Spleen (tissue), 11 donors: ENCODE measurements around the gene AKR1C1. TPM values are rescaled to one million over a fixed set of nuclear protein-coding genes. Genes with fewer than 3 reads are reported as not detected.
A peak's percentile ranks its signal among the peaks of the same experiment; 100 is the strongest.

Experiments
- DNase-seq: peaks from one replicate; pipeline ENCODE4 v3.0.0-alpha.2; 2020
- H3K27ac ChIP-seq, 8 donors: fragments of 200-600 bp; sonication (generic) in 7 of 8; 1 replicate in 4 of 8; 2 replicates in 4 of 8; pipeline versions ENCODE4 v1.5.0 to v1.8.0; 2016 to 2021; ENCODE audit warnings: inconsistent platforms in 4 of 8, mild to moderate bottlenecking in 4 of 8, moderate library complexity in 1 of 8
- H3K27me3 ChIP-seq, 7 donors: fragments of 200-600 bp; sonication (generic) in 6 of 7; replicated peaks in 1 of 7; 1 replicate in 4 of 7; 2 replicates in 3 of 7; pipeline versions ENCODE4 v1.5.0 to v1.8.0; 2016 to 2021; ENCODE audit warnings: inconsistent platforms in 3 of 7, mild to moderate bottlenecking in 1 of 7
- H3K36me3 ChIP-seq, 6 donors: fragments of 200-600 bp; sonication (generic) in 5 of 6; 1 replicate in 4 of 6; 2 replicates in 2 of 6; pipeline versions ENCODE4 v1.5.0 to v1.8.0; 2016 to 2021; ENCODE audit warnings: inconsistent platforms in 2 of 6
- H3K4me1 ChIP-seq, 6 donors: fragments of 200-600 bp; sonication (generic) in 5 of 6; 1 replicate in 3 of 6; 2 replicates in 3 of 6; pipeline versions ENCODE4 v1.5.0 to v1.8.0; 2016 to 2021; ENCODE audit warnings: inconsistent platforms in 3 of 6
- H3K4me3 ChIP-seq, 8 donors: fragments of 200-600 bp; sonication (generic) in 7 of 8; 1 replicate in 4 of 8; 2 replicates in 4 of 8; pipeline versions ENCODE4 v1.5.0 to v1.8.0; 2016 to 2021; ENCODE audit warnings: inconsistent platforms in 4 of 8, mild to moderate bottlenecking in 4 of 8, moderate library complexity in 2 of 8
- H3K9me3 ChIP-seq, 8 donors: fragments of 200-600 bp; sonication (generic) in 7 of 8; 1 replicate in 4 of 8; 2 replicates in 4 of 8; pipeline versions ENCODE4 v1.5.0 to v1.8.0; 2016 to 2021; ENCODE audit warnings: inconsistent platforms in 4 of 8
- POLR2A ChIP-seq, 3 donors: fragments of 450-650 bp; IDR thresholded peaks; one replicate each; pipeline ENCODE4 v1.5.1; 2017; ENCODE audit warnings: antibody characterized with exemption in 3 of 3, mild to moderate bottlenecking in 1 of 3
- POLR2AphosphoS5 ChIP-seq, 3 donors: sonication (generic); formaldehyde crosslinking; IDR thresholded peaks; one replicate each; pipeline ENCODE4 v1.5.1; 2017; ENCODE audit warnings: antibody characterized with exemption in 3 of 3
- WGBS, 5 donors: extraction: QIAGEN DNeasy Blood & Tissue Kit in 3 of 5; methylation state at CpG; one replicate each; pipeline versions ENCODE4 v1.1.5 to v1.1.7; 2013 to 2018; 5-methylcytosine and 5-hydroxymethylcytosine counted together
- intact Hi-C: fragments of 100-400 bp; cut with DNase I; formaldehyde crosslinking; loops from one replicate; pipeline ENCODE4 v1.15.0; 2023; ENCODE audit warnings: low total_unique reads
- polyA plus RNA-seq, 3 donors: library from polyadenylated mRNA; stranded (reverse); fragments of 200-250 nt; gene quantifications; one replicate each; pipeline ENCODE4 v1.2.1, GENCODE V29; 2013
- total RNA-seq, 7 donors: library from RNA; depleted of rRNA in 3 of 7; stranded (reverse); fragments of >200 nt in 3 of 7; fragmentation: NEBNext Ultra II Directional in 4 of 7; extraction: Animal tissue kit (Norgen Biotek cat#: 25700) in 4 of 7; gene quantifications; one replicate each; pipeline versions ENCODE4 v1.1.0 to v1.2.1, GENCODE V29; 2016 to 2021
- TF ChIP-seq, protein P1 (sequence below), 11 experiments: fragments of 200-600 bp in 7 of 11; fragments of 450-650 bp in 4 of 11; sonication (generic) in 4 of 11; IDR thresholded peaks in 8 of 11; conservative IDR thresholded peaks in 3 of 11; 1 replicate in 7 of 11; 2 replicates in 4 of 11; pipeline versions ENCODE4 v1.4.0 to v1.8.0; 2016 to 2021; ENCODE audit warnings: antibody characterized with exemption in 11 of 11, inconsistent platforms in 4 of 11, mild to moderate bottlenecking in 1 of 11
- donor health status: healthy with polysubstance abuse.
- donor health status: DM: no; HTN: no; CAD: no; lungs with moderate emphysema.
- donor health status: DM: no; HTN: no; CAD: no.
- donor health status: Bipolar disorder and iron deficiency.
- donor health status: healthy.
- donor health status: DM: no; HTN: no; CAD: no.
- donor health status: DM: yes; HTN: yes; CAD: no.

Gene AKR1C1
- total and polyA plus RNA-seq, 10 donors = 1.3 to 13.5 (median 2.6) TPM

DNA sequence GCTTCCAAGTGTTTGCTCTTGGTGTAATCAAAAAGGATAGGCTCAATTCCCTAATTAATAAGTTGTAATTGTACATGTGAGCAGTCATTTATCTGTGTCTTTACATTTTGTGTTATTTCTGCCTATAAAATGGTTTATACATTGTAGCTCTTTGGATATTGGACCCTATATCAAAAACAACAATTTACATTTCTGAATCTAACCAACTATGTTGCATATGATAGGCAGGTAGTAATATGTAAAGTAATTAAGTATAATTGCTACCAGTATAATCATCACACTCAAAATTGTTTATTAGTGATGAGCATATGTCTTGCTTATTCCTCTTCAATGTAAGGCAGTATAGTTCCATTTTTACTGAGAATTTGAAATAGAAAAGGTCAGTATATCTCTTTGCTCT lies 13.8 kb downstream of the AKR1C1 start:
- TF ChIP-seq, protein P1, sequence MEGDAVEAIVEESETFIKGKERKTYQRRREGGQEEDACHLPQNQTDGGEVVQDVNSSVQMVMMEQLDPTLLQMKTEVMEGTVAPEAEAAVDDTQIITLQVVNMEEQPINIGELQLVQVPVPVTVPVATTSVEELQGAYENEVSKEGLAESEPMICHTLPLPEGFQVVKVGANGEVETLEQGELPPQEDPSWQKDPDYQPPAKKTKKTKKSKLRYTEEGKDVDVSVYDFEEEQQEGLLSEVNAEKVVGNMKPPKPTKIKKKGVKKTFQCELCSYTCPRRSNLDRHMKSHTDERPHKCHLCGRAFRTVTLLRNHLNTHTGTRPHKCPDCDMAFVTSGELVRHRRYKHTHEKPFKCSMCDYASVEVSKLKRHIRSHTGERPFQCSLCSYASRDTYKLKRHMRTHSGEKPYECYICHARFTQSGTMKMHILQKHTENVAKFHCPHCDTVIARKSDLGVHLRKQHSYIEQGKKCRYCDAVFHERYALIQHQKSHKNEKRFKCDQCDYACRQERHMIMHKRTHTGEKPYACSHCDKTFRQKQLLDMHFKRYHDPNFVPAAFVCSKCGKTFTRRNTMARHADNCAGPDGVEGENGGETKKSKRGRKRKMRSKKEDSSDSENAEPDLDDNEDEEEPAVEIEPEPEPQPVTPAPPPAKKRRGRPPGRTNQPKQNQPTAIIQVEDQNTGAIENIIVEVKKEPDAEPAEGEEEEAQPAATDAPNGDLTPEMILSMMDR (IDR thresholded peaks at IDR 0.05 in 8 of 11, conservative IDR thresholded peaks at IDR 0.05 in 3 of 11) = no peak
- TF ChIP-seq POLR2AphosphoS5 (IDR thresholded peaks at IDR 0.05) = no peak
- Histone ChIP-seq H3K9me3 (no peaks in the 10 kb centered on the region), H3K27me3 (no peaks in the 10 kb centered on the region), H3K36me3 (no peaks in the 10 kb centered on the region), H3K4me1 (no peaks in the 10 kb centered on the region), H3K27ac (no peak overlapping the region), H3K4me3 (no peak overlapping the region)
- intact Hi-C loops = no loop called here
- no peak for DNase-seq

DNA sequence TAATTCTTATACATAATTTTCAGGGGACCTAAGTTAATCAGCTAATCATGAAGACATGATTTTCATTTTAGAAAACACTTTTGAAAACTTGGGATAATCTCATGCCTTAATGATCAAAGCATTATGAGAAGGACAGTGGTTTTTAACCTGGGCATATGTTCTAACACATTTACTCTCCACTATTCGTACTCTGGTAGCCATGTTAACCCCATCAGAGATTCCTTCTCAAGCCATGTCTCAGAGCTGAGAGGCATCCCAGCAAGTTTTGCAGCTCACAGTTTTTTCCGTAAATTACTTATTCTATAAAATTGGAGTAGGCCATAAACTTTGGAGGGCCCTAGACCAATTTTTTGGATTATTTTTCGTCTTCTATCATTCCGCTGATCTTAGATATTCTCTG lies 15.7 kb downstream of the AKR1C1 start:
- Histone ChIP-seq H3K27ac (no peak overlapping the region), H3K4me3 (no peak overlapping the region), H3K4me1 (no peaks in the 10 kb centered on the region), H3K9me3 (no peaks in the 10 kb centered on the region), H3K36me3 (no peaks in the 10 kb centered on the region), H3K27me3 (no peaks in the 10 kb centered on the region)
- no peak for DNase-seq
- 82 to 95% (median 93%) methylated on average over 4 of the region's 4 CpGs for WGBS, 5 donors
- TF ChIP-seq POLR2A (IDR thresholded peaks at IDR 0.05) (no peak), POLR2AphosphoS5 (IDR thresholded peaks at IDR 0.05) (no peak)
- TF ChIP-seq, protein P1 (IDR thresholded peaks at IDR 0.05 in 8 of 11, conservative IDR thresholded peaks at IDR 0.05 in 3 of 11) = no peak
- intact Hi-C loops = no loop called here

GRCh38 chr10:4980793-4981192 lies 17.6 kb downstream of the AKR1C1 start:
- intact Hi-C loops = no loop called here
- WGBS, 5 donors = 81 to 93% (median 83%) methylated on average over 2 of the region's 2 CpGs

DNA sequence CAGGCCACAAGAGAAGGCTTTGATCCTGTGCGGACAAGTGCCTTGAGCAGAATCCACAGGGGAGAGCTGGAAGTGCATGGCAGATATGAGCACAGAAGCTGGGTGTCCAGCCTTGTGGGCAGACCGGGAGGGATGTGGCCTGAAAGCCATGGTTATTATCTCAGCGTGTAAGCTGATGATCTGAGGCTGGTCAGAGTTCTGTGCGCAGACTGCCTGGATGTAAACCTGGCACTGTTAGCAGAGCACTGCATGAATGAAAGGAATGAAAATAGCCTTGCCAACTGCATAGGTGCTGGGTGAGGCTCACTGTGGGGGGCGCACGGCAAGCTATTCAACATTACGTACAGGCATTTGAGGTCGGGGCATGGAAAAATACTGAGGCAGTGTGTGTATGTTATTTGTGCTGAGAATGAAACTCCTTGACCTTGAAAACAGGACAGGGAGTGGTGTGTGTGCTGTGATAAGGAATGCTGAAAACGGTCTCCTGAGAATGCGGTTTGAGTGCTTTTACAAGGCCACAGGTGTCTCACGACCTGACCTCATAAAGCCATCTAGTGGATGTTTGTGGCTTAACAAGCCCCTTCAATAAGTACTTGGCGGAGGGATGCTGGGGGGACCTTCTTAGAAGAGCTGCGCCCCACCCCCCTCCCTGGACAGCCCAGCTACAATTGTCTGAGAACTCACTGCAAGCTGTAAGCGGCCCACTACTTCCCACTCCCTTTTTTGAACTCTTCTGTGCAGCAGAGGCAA lies 18.7 kb downstream of the AKR1C1 start:
- H3K27ac ChIP-seq = no peak overlapping the region
- DNase-seq = no peak
- WGBS, 5 donors = 47 to 61% (median 55%) methylated on average over 14 of the region's 14 CpGs

More at GRCh38 chr10:4980793-4981192, 17.6 kb downstream of the AKR1C1 start:
- H3K4me1 ChIP-seq = no peaks in the 10 kb centered on the region
- DNase-seq = no peak
- no peaks in the 10 kb centered on the region for H3K36me3 ChIP-seq
- H3K27ac ChIP-seq = no peak overlapping the region
- no peak overlapping the region for H3K4me3 ChIP-seq
- no peak for TF ChIP-seq POLR2AphosphoS5 (IDR thresholded peaks at IDR 0.05)
- TF ChIP-seq, protein P1 (IDR thresholded peaks at IDR 0.05 in 8 of 11, conservative IDR thresholded peaks at IDR 0.05 in 3 of 11) = no peak
- no peak for TF ChIP-seq POLR2A (IDR thresholded peaks at IDR 0.05)
- no peaks in the 10 kb centered on the region for H3K27me3 ChIP-seq
- no peaks in the 10 kb centered on the region for H3K9me3 ChIP-seq

More for the DNA sequence above, 18.7 kb downstream of the AKR1C1 start:
- H3K4me3 ChIP-seq = no peak overlapping the region
- no peaks in the 10 kb centered on the region for H3K36me3 ChIP-seq
- no peaks in the 10 kb centered on the region for H3K4me1 ChIP-seq
- no peaks in the 10 kb centered on the region for H3K9me3 ChIP-seq
- TF ChIP-seq POLR2AphosphoS5 (IDR thresholded peaks at IDR 0.05) = no peak
- TF ChIP-seq, protein P1 (IDR thresholded peaks at IDR 0.05 in 8 of 11, conservative IDR thresholded peaks at IDR 0.05 in 3 of 11) = peak in 3 of 11 experiments; percentile 21 to 27 (median 23)
- H3K27me3 ChIP-seq = no peaks in the 10 kb centered on the region
- intact Hi-C loops = no loop called here
